Bronchial epithelial cell (primary cell): ENCODE measurements around the gene ALKBH5. TPM values are rescaled to one million over a fixed set of nuclear protein-coding genes. Genes with fewer than 3 reads are reported as not detected.

Experiments
- DNase-seq: peaks from one replicate; pipeline ENCODE4 v3.0.0-alpha.2; 2010; ENCODE audit warnings: low read depth
- FAIRE-seq: peaks from 2 replicates; lab custom pipeline; 2011; peaks lifted over from hg19 to GRCh38; lab: Jason Lieb, UNC
- H3K27me3 ChIP-seq: 2 replicates; pipeline ENCODE4 v1.5.1; 2011; ENCODE audit warnings: low read length; ENCODE audit not compliant: control insufficient read depth, insufficient read depth
- H3K36me3 ChIP-seq: 2 replicates; pipeline ENCODE4 v1.5.1; 2011; ENCODE audit warnings: low read length; ENCODE audit not compliant: control insufficient read depth, insufficient read depth
- H3K4me3 ChIP-seq: 2 replicates; pipeline ENCODE4 v1.5.1; 2011; ENCODE audit warnings: mild to moderate bottlenecking, low read depth, low read length, control low read depth
- total RNA-seq: library from RNA; depleted of rRNA; stranded (reverse); fragments of >200 nt; gene quantifications from 2 replicates; pipeline ENCODE4 v1.2.1, GENCODE V29; 2014
- TF ChIP-seq, protein P1 (sequence below): IDR thresholded peaks from 2 replicates; pipeline ENCODE4 v1.5.1; 2011; ENCODE audit warnings: mild to moderate bottlenecking, moderate library complexity, low read length, control low read depth, inconsistent platforms; ENCODE audit not compliant: insufficient read depth, severe bottlenecking

Gene ALKBH5
- total RNA-seq, 1 donor from 2014 or later: 104 TPM

DNA sequence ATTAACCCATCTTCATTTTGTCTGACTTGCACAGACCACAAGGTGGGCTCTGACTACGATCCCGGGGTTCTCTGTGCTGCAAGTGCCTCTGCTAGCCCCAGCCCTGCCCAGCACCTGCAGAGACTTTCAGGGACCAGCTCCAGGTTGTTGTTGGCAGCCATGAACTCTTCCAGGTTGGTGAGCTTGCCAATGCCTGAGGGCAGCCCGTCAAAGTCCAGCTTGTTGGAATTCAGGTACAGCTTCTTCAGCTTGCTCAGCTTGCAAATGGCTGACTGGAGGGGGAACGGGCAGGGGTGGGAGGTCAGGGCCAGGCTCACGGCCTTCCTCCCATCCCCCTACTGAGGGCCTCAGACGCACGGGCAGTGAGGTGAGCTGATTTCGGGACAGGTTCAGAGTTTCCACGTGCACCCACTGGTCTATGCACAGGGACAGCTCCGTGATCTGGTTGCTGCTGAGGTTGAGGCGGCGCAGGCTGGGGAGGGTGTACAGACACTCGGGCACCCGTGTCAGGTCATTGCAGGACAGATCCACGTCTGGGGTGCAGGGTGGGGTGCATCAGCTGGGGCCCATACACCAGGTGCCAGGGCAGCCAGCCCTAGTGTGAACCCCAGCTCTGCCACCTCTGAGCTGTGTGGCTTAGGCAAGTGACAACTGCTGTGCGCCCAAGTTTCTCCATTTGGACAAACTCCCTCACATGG lies 69.7 kb downstream of the ALKBH5 start:
- TF ChIP-seq, protein P1, sequence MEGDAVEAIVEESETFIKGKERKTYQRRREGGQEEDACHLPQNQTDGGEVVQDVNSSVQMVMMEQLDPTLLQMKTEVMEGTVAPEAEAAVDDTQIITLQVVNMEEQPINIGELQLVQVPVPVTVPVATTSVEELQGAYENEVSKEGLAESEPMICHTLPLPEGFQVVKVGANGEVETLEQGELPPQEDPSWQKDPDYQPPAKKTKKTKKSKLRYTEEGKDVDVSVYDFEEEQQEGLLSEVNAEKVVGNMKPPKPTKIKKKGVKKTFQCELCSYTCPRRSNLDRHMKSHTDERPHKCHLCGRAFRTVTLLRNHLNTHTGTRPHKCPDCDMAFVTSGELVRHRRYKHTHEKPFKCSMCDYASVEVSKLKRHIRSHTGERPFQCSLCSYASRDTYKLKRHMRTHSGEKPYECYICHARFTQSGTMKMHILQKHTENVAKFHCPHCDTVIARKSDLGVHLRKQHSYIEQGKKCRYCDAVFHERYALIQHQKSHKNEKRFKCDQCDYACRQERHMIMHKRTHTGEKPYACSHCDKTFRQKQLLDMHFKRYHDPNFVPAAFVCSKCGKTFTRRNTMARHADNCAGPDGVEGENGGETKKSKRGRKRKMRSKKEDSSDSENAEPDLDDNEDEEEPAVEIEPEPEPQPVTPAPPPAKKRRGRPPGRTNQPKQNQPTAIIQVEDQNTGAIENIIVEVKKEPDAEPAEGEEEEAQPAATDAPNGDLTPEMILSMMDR: no peak
- H3K36me3 ChIP-seq: peaks cover 65% of the 10 kb centered on the region
- no peaks in the 10 kb centered on the region for H3K27me3 ChIP-seq
- FAIRE-seq: peak; percentile 80
- no peak for DNase-seq
- no peak overlapping the region for H3K4me3 ChIP-seq

DNA sequence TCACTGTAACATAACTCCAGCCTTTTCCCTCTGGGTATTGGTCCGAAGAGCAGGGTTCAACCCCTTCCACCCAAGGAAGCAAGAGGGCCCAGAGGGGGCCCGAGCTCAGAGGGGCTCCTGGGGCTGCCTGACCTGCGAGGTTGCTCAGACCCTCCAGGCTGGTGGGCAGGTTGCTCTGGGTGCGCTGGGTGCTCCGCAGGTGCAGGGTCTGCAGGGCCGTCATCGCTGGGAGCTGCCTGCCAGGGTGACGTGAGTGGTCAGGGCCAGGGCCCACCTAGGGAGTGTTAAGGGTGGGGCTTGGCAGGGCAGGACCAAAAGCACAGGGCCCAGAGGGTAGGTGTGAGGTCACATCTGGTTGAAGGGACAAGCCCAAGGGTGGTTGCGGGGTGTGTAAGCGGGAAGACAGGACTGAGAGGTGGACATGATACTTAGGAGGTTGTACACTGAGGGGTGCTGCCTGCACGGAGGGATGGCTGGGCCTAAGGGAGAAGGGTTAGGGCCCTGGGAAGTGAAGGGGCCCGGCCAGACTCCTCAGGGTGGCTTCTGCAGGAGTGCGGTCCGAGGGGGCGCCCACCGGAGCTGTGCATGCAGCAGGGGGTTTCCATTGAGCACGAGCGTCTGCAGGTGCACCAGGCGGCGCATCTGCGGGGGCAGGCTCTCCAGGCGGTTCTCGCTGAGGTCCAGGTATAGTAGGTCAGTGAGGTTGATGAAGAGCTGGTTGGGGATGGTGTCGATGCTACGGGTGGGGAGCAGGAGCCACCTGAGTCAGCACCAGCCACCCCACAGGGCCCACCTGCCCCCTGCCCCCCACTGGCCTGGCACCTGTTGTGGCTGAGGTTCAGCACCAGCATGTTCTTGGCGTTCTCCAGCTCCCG lies 70.6 kb downstream of the ALKBH5 start:
- TF ChIP-seq, protein P1: no peak
- Histone ChIP-seq H3K36me3 (peaks cover 63% of the 10 kb centered on the region), H3K27me3 (no peaks in the 10 kb centered on the region), H3K4me3 (no peak overlapping the region)
- DNase-seq: no peak
- FAIRE-seq: no peak

DNA sequence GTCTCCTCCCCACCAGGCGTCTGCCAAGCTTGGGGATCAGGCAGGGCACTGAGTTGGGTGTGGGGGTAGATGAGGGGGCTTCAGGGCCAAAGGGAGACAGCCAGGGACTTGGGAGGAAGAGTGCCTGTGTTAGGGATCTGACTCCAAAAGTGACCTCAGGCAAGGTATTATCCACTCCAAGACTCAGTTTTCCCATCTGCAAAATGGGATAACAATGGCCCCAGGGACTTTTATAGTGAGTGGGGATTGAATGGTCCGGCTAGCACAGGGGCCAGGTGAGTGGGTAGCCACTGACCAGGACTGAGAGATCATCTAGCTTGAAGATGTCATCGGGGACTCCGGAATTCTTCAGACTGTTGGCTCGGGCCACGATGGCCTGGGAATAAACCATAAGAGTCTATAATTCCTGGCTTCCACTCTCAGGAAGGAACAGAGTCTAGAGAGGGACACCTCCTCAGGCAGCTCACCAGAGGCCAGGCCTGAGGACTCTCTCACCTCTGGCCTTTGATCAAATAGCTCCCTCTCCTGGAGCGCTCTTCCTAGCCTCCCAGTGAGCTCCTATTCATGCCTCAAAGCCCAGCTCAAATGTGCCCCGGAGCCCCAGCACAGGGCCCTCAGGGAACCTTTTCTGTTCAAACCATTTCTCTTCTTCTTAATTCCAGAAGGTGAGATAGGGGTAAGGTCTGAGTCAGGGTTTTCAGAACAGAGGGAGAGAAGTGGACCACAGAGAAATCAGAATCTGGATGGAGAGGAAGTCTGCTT lies 71.4 kb downstream of the ALKBH5 start:
- Histone ChIP-seq H3K36me3 (peaks cover 62% of the 10 kb centered on the region), H3K4me3 (no peak overlapping the region), H3K27me3 (no peaks in the 10 kb centered on the region)
- FAIRE-seq (no peak), DNase-seq (no peak)
- TF ChIP-seq, protein P1: peak; percentile 1

DNA sequence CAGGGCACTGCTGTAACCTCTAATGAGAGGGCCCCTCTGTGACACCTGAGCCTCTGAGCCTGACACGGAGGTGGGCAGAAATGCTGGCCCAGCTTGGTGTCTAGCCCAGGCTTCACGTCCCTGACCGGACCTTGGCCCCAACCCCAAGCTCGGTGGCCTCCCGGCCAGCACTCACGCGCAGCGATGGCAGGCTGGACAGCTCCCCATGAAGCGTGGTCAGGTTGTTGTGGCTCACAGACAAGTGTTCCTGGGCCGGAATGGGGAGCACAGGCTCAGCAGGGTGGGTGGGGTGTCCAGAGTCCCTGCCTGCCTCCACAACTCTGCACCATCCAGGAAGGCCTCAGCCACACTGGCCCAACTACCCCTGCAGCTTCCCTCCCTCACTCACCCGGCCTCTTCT lies 72.7 kb downstream of the ALKBH5 start:
- no peaks in the 10 kb centered on the region for H3K27me3 ChIP-seq
- no peak overlapping the region for H3K4me3 ChIP-seq
- TF ChIP-seq, protein P1: no peak
- no peak for FAIRE-seq
- H3K36me3 ChIP-seq: peaks cover 51% of the 10 kb centered on the region
- no peak for DNase-seq

DNA sequence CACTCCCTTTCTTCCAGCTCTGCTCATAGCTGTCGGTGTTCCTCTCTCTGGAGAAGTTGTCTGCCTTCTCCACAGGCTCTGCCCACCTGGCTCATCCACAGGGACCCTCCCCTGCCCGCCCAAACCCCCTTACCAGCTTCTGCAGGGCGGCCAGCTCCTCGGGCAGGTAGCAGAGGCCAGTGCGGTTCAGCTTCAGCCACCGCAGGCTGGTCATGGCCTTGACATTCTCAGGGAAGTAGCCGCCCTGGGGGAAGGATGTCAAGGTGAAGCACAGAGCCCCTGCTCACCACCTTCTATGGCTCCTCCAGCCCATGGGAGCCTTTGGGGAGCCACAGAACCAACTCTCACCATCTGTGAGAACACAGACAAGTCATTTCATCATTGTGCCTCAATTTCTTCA lies 73.1 kb downstream of the ALKBH5 start:
- peaks cover 47% of the 10 kb centered on the region for H3K36me3 ChIP-seq
- FAIRE-seq (no peak), DNase-seq (no peak)
- H3K27me3 ChIP-seq: no peaks in the 10 kb centered on the region
- no peak overlapping the region for H3K4me3 ChIP-seq
- TF ChIP-seq, protein P1: no peak
